GM10248 (cell line): Measurements from ENCODE around the gene SLIT1.

ENCODE experiments used
- CTCF ChIA-PET: fragments of 300-600 bp; sonication (Branson Sonifier 250); formaldehyde crosslinking; extraction: SDS; loops from one replicate; lab custom pipeline; 2021; ENCODE audit warnings: antibody characterized with exemption; lab: Yijun Ruan, JAX
- POLR2A ChIA-PET: fragments of 350-650 bp; sonication (Branson Sonifier 250); formaldehyde crosslinking; extraction: SDS; loops from one replicate; lab custom pipeline; 2020; ENCODE audit warnings: antibody characterized with exemption; lab: Yijun Ruan, JAX
- DNase-seq: peaks from one replicate; pipeline ENCODE4 v3.0.0; 2012; ENCODE audit errors: extremely low spot score
- CTCF ChIP-seq: IDR thresholded peaks from 2 replicates; pipeline ENCODE4 v1.5.1; 2012; ENCODE audit warnings: mild to moderate bottlenecking, low read depth; ENCODE audit errors: extremely low read depth, missing control alignments, control extremely low read depth

Gene SLIT1

GRCh38 chr10:97185326-97186058 lies at the start of gene SLIT1:
Gene SLIT1, minus strand, starts transcription at chr10:97185959. Its CDS starts 285 bp downstream, at chr10:97185674.
- no peak for TF ChIP-seq CTCF
- no peak for DNase-seq
- ChIA-PET CTCF (interaction anchor here (0.9 to 6.9 kb wide), 4 partner anchors 9 to 113 kb away, joined by 3 to 41 read pairs (median 8); no protein-coding TSS in a partner anchor), POLR2A (no interaction called here)

GRCh38 chr10:97235353-97235752 lies 49.6 kb upstream of the SLIT1 start:
- DNase-seq = no peak
- POLR2A ChIA-PET = no interaction called here
- CTCF ChIA-PET = interaction anchor here (0.9 to 6.8 kb wide), 14 partner anchors 9 to 210 kb away, joined by 3 to 67 read pairs (median 4); no protein-coding TSS in a partner anchor
- TF ChIP-seq CTCF = no peak

GRCh38 chr10:97234400-97234799 lies 48.6 kb upstream of the SLIT1 start:
- POLR2A ChIA-PET = no interaction called here
- DNase-seq = no peak

GRCh38 chr10:97230146-97230545 lies 44.4 kb upstream of the SLIT1 start:
- CTCF ChIA-PET = interaction anchor here (1.1 to 2.6 kb wide), 5 partner anchors 13 to 157 kb away, joined by 3 to 13 read pairs (median 5); no protein-coding TSS in a partner anchor
- POLR2A ChIA-PET = no interaction called here
- TF ChIP-seq CTCF = no peak
- DNase-seq = no peak

More at GRCh38 chr10:97234400-97234799, 48.6 kb upstream of the SLIT1 start:
- CTCF ChIA-PET = interaction anchor here (0.6 to 6.8 kb wide), 13 partner anchors 10 to 209 kb away, joined by 3 to 67 read pairs (median 4); no protein-coding TSS in a partner anchor
- peak; percentile 11 for TF ChIP-seq CTCF

- ChIA-PET CTCF (interaction anchor here (1.5 to 2.6 kb wide), 3 partner anchors 19 to 157 kb away, joined by 3 to 13 read pairs (median 8); no protein-coding TSS in a partner anchor), POLR2A (no interaction called here)
- no peak for DNase-seq
- TF ChIP-seq CTCF = no peak
Observed at GRCh38 chr10:97229322-97230015, 43.7 kb upstream of the SLIT1 start.

GRCh38 chr10:97228775-97229157 lies 43.0 kb upstream of the SLIT1 start:
- no peak for DNase-seq
- TF ChIP-seq CTCF = no peak
- CTCF ChIA-PET = interaction anchor here (1.4 kb wide), 1 partner anchor 18 kb away, joined by 4 read pairs; no protein-coding TSS in a partner anchor
- POLR2A ChIA-PET = no interaction called here
